ENCODE results near the gene TRAPPC10. TPM values are rescaled to one million over a fixed set of nuclear protein-coding genes. Genes with fewer than 3 reads are reported as not detected.

The TRAPPC10 gene
- total and polyA plus RNA-seq, 10 of the 15 experiments (the other 5 are each of a cell fraction or from before 2014, with no cell fraction given), result 1.1 to 39.6 (median 28.2) TPM

GRCh38 chr21:44052830-44053226 is 40.7 kb downstream of the TRAPPC10 start:
- FAIRE-seq, result no peak

GRCh38 chr21:44053567-44053966 is 41.5 kb downstream of the TRAPPC10 start:
- in situ Hi-C loops (cut with MboI), result loop anchor here (5.0 kb wide), 1 partner anchor 36 kb away; no protein-coding TSS in a partner anchor
- Histone ChIP-seq H3K36me3 (ENCODE audit: control insufficient read depth in 2 of 2, insufficient read depth in 2 of 2, low read length in 1 of 2) (peaks cover 29 to 30% of the 10 kb centered on the region in 2 experiments; a peak in 3 of 4 replicates), H3K9ac (ENCODE audit: control insufficient read depth, insufficient read depth, low read length) (no peak overlapping the region), H3K4me1 (ENCODE audit: control insufficient read depth, insufficient read depth, low read length) (no peaks in the 10 kb centered on the region), H3K9me3 (replicated peaks; ENCODE audit: control insufficient read depth, insufficient read depth, low read length) (no peaks in the 10 kb centered on the region), H4K20me1 (ENCODE audit: control insufficient read depth, insufficient read depth) (no peaks in the 10 kb centered on the region), H3K79me2 (ENCODE audit: control insufficient read depth, insufficient read depth, low read length) (peaks cover 5% of the 10 kb centered on the region), H3K27ac (ENCODE audit: control insufficient read depth, insufficient read depth) (no peak overlapping the region), H3K27me3 (replicated peaks in 1 of 2; ENCODE audit: control insufficient read depth in 2 of 2, insufficient read depth in 2 of 2, low read length in 1 of 2) (no peaks in the 10 kb centered on the region), H3K4me2 (ENCODE audit: control insufficient read depth, insufficient read depth) (no peak overlapping the region), H3K4me3 (no peak overlapping the region), H2AFZ (ENCODE audit: control insufficient read depth, low read depth, low read length) (no peak overlapping the region)
- DNase-seq (ENCODE audit: low read depth, low spot score) (no peak), ATAC-seq (no peak), FAIRE-seq (no peak)
- ChIA-PET SMC1A (ENCODE audit: uncharacterized antibody, unreplicated experiment) (no interaction called here), CTCF (no interaction called here), POLR2A (no interaction called here), RAD21 (ENCODE audit: unreplicated experiment) (no interaction called here)
- WGBS (ENCODE audit: insufficient coverage, insufficient replicate concordance, low lambda C conversion rate, missing lambda C conversion rate), result 98% methylated on average over 9 of the region's 9 CpGs
- intact Hi-C loops (cut with micrococcal nuclease; ENCODE audit: unreplicated experiment), result no loop called here
- BruUV-seq (replicated peaks), result no TSS peak
- TF ChIP-seq NR2C2 (IDR thresholded peaks at IDR 0.05; ENCODE audit: borderline replicate concordance, control insufficient read depth, insufficient read length, low read depth) (no peak), CUX1 (IDR thresholded peaks at IDR 0.05; ENCODE audit: insufficient replicate concordance, low read depth, low read length) (no peak), USF1 (IDR thresholded peaks at IDR 0.05; ENCODE audit: borderline replicate concordance, extremely low read length, insufficient read depth, low read depth, low read length) (no peak)

More at GRCh38 chr21:44052830-44053226, 40.7 kb downstream of the TRAPPC10 start:
- Histone ChIP-seq H3K9ac (ENCODE audit: control insufficient read depth, insufficient read depth, low read length) (no peak overlapping the region), H3K4me3 (no peak overlapping the region), H3K27me3 (replicated peaks in 1 of 2; ENCODE audit: control insufficient read depth in 2 of 2, insufficient read depth in 2 of 2, low read length in 1 of 2) (no peaks in the 10 kb centered on the region), H2AFZ (ENCODE audit: control insufficient read depth, low read depth, low read length) (no peak overlapping the region), H3K36me3 (ENCODE audit: control insufficient read depth in 2 of 2, insufficient read depth in 2 of 2, low read length in 1 of 2) (peaks cover 27 to 28% of the 10 kb centered on the region in 2 experiments; a peak in 3 of 4 replicates), H3K4me2 (ENCODE audit: control insufficient read depth, insufficient read depth) (no peak overlapping the region), H3K27ac (ENCODE audit: control insufficient read depth, insufficient read depth) (no peak overlapping the region), H3K79me2 (ENCODE audit: control insufficient read depth, insufficient read depth, low read length) (peaks cover 5% of the 10 kb centered on the region), H3K4me1 (ENCODE audit: control insufficient read depth, insufficient read depth, low read length) (no peaks in the 10 kb centered on the region), H4K20me1 (ENCODE audit: control insufficient read depth, insufficient read depth) (peaks cover 4% of the 10 kb centered on the region; the same call in 1 of the 2 replicates), H3K9me3 (replicated peaks; ENCODE audit: control insufficient read depth, insufficient read depth, low read length) (no peaks in the 10 kb centered on the region)
- ChIA-PET POLR2A (no interaction called here), CTCF (no interaction called here), SMC1A (ENCODE audit: uncharacterized antibody, unreplicated experiment) (no interaction called here), RAD21 (ENCODE audit: unreplicated experiment) (no interaction called here)
- BruUV-seq (replicated peaks), result no TSS peak
- DNase-seq (ENCODE audit: low read depth, low spot score) (no peak), ATAC-seq (no peak)
- intact Hi-C loops (cut with micrococcal nuclease; ENCODE audit: unreplicated experiment) (no loop called here), in situ Hi-C loops (cut with MboI) (loop anchor here (5.0 kb wide), 1 partner anchor 36 kb away; no protein-coding TSS in a partner anchor)
- TF ChIP-seq CBFB (IDR thresholded peaks at IDR 0.05; ENCODE audit: low read depth) (no peak), RELA (IDR thresholded peaks at IDR 0.05; ENCODE audit: borderline replicate concordance, partially characterized antibody) (no peak), JUND (IDR thresholded peaks at IDR 0.05; ENCODE audit: low read depth, low read length) (no peak), NFIC (IDR thresholded peaks at IDR 0.05; ENCODE audit: low read depth, low read length) (no peak), JUNB (IDR thresholded peaks at IDR 0.05) (no peak), E2F4 (IDR thresholded peaks at IDR 0.05; ENCODE audit: low read depth, low read length) (no peak), TCF7 (IDR thresholded peaks at IDR 0.05; ENCODE audit: borderline replicate concordance) (no peak), PAX8 (IDR thresholded peaks at IDR 0.05) (no peak), FOXM1 (IDR thresholded peaks at IDR 0.05; ENCODE audit: low read depth, low read length) (no peak), SREBF1 (IDR thresholded peaks at IDR 0.05; ENCODE audit: low read length) (no peak), POLR2AphosphoS5 (IDR thresholded peaks at IDR 0.05; ENCODE audit: low read length) (no peak), SMARCA5 (IDR thresholded peaks at IDR 0.05) (no peak), CHD1 (IDR thresholded peaks at IDR 0.05; ENCODE audit: low read depth, low read length) (no peak)
- WGBS (ENCODE audit: insufficient coverage, insufficient replicate concordance, low lambda C conversion rate, missing lambda C conversion rate), result over 99% methylated on average over 6 of the region's 6 CpGs

All from GM12878 (cell line).